CD4-positive, alpha-beta T cell (primary cell): Measurements from ENCODE around the gene OGDHL. TPM values are rescaled to one million over a fixed set of nuclear protein-coding genes. Genes with fewer than 3 reads are reported as not detected.

Experiments
- ATAC-seq: fragments of 200-7000 bp; cut with Tn5 transposase; one replicate; pipeline ENCODE4 v1.10.0; 2022; ENCODE audit warnings: mild to moderate bottlenecking; ENCODE audit not compliant: poor library complexity
- CTCF ChIA-PET: fragments of 350-600 bp; sonication (Branson Sonifier 250); formaldehyde crosslinking; loops from one replicate; lab custom pipeline; 2021; ENCODE audit warnings: antibody characterized with exemption, inconsistent platforms; lab: Charles Lee
- POLR2A ChIA-PET: fragments of 350-600 bp; sonication (Branson Sonifier 250); formaldehyde crosslinking; loops from one replicate; lab custom pipeline; 2021; ENCODE audit warnings: antibody characterized with exemption, inconsistent platforms; lab: Charles Lee
- DNase-seq, 14 experiments: peaks; one replicate each; pipeline ENCODE4 v3.0.0-alpha.2; 2013 to 2020; ENCODE audit warnings: mixed read lengths in 2 of 14
- H3K27ac ChIP-seq, 2 donors: one replicate each; pipeline versions ENCODE4 v1.5.1 to v1.7.0; 2013; ENCODE audit warnings: low read length in 2 of 2, low read depth in 1 of 2, mild to moderate bottlenecking in 1 of 2
- H3K27me3 ChIP-seq, 2 experiments: 1 replicate in 1 of 2; 2 replicates in 1 of 2; pipeline versions ENCODE4 v1.6.1 to v1.7.0; 2013; ENCODE audit warnings: low read length in 2 of 2, control low read depth in 1 of 2, mild to moderate bottlenecking in 1 of 2, moderate library complexity in 1 of 2; ENCODE audit not compliant: insufficient read depth in 2 of 2, control insufficient read depth in 1 of 2
- H3K36me3 ChIP-seq: one replicate; pipeline ENCODE4 v1.6.1; 2013; ENCODE audit warnings: low read length, control low read depth; ENCODE audit not compliant: insufficient read depth
- H3K4me1 ChIP-seq: one replicate; pipeline ENCODE4 v1.6.1; 2013; ENCODE audit warnings: low read length, control low read depth; ENCODE audit not compliant: insufficient read depth
- H3K4me3 ChIP-seq: one replicate; pipeline ENCODE4 v1.5.1; 2013; ENCODE audit warnings: mild to moderate bottlenecking, low read length, moderate library complexity
- H3K9me3 ChIP-seq, 2 experiments: 1 replicate in 1 of 2; 2 replicates in 1 of 2; pipeline versions ENCODE4 v1.6.1 to v1.7.0; 2013; ENCODE audit warnings: low read length in 2 of 2, mild to moderate bottlenecking in 2 of 2, control low read depth in 1 of 2, moderate library complexity in 1 of 2; ENCODE audit not compliant: control insufficient read depth in 1 of 2, insufficient read depth in 1 of 2
- H3K27ac Mint-ChIP-seq: one replicate; pipeline ENCODE4 v1.8.0; 2020; ENCODE audit warnings: mixed read lengths
- H3K27me3 Mint-ChIP-seq: one replicate; pipeline ENCODE4 v1.8.0; 2021; ENCODE audit warnings: mixed read lengths
- H3K36me3 Mint-ChIP-seq: one replicate; pipeline ENCODE4 v1.8.0; 2021; ENCODE audit warnings: low read depth, mixed read lengths
- H3K4me1 Mint-ChIP-seq: one replicate; pipeline ENCODE4 v1.8.0; 2021; ENCODE audit warnings: low read depth, mixed read lengths
- H3K4me3 Mint-ChIP-seq: one replicate; pipeline ENCODE4 v1.8.0; 2020; ENCODE audit warnings: mild to moderate bottlenecking, mixed read lengths
- H3K9me3 Mint-ChIP-seq: one replicate; pipeline ENCODE4 v1.8.0; 2020; ENCODE audit warnings: mixed read lengths
- CTCF ChIP-seq: fragments of 200-600 bp; IDR thresholded peaks from one replicate; pipeline ENCODE4 v1.8.0; 2022; ENCODE audit warnings: antibody characterized with exemption, mild to moderate bottlenecking
- intact Hi-C, 2 experiments: fragments of 100-400 bp; cut with DNase I in 1 of 2; cut with micrococcal nuclease in 1 of 2; formaldehyde crosslinking; loops; one replicate each; pipeline versions ENCODE4 v1.15.1 to v1.9.0; 2023 to 2025; cut with DNase I, micrococcal nuclease
- total RNA-seq, 174 experiments: library from RNA in 2 of 174; stranded (reverse) in 2 of 174; gene quantifications; one replicate each; pipeline ENCODE4 v1.2.3 and lab custom pipeline; 2021 to 2026

OGDHL gene
- total RNA-seq, 2 experiments from 2014 or later = not detected

GRCh38 chr10:49700211-49700610 lies 61.9 kb downstream of the OGDHL start:
- peaks cover 41% of the 10 kb centered on the region for H3K27me3 Mint-ChIP-seq
- no peaks in the 10 kb centered on the region for H3K4me1 Mint-ChIP-seq
- no peak overlapping the region for H3K27ac ChIP-seq
- peaks cover 2% of the 10 kb centered on the region for H3K9me3 Mint-ChIP-seq
- ATAC-seq (no peak), DNase-seq (no peak)
- H3K4me3 Mint-ChIP-seq = no peak overlapping the region
- ChIA-PET CTCF (no interaction called here), POLR2A (no interaction called here)
- no peak overlapping the region for H3K27ac Mint-ChIP-seq
- H3K4me3 ChIP-seq = no peak overlapping the region
- no peak for TF ChIP-seq CTCF
- peaks cover 0 to 5% of the 10 kb centered on the region in 2 experiments for H3K9me3 ChIP-seq
- intact Hi-C loops = no loop called here
- H3K4me1 ChIP-seq = no peaks in the 10 kb centered on the region
- H3K27me3 ChIP-seq = peaks cover 2 to 5% of the 10 kb centered on the region in 2 experiments
- no peaks in the 10 kb centered on the region for H3K36me3 Mint-ChIP-seq
- H3K36me3 ChIP-seq = no peaks in the 10 kb centered on the region

- no peak overlapping the region for H3K4me3 Mint-ChIP-seq
- no peaks in the 10 kb centered on the region for H3K4me1 Mint-ChIP-seq
- no peaks in the 10 kb centered on the region for H3K36me3 ChIP-seq
- H3K27me3 ChIP-seq = peaks cover 2 to 5% of the 10 kb centered on the region in 2 experiments
- H3K4me3 ChIP-seq = no peak overlapping the region
- H3K4me1 ChIP-seq = no peaks in the 10 kb centered on the region
- ChIA-PET CTCF (no interaction called here), POLR2A (no interaction called here)
- H3K9me3 Mint-ChIP-seq = peaks cover 2% of the 10 kb centered on the region
- DNase-seq (no peak), ATAC-seq (no peak)
- no peak for TF ChIP-seq CTCF
- intact Hi-C loops = no loop called here
- no peak overlapping the region for H3K27ac ChIP-seq
- H3K36me3 Mint-ChIP-seq = no peaks in the 10 kb centered on the region
- peaks cover 0 to 5% of the 10 kb centered on the region in 2 experiments for H3K9me3 ChIP-seq
- peaks cover 48% of the 10 kb centered on the region for H3K27me3 Mint-ChIP-seq
- H3K27ac Mint-ChIP-seq = no peak overlapping the region
Observed at GRCh38 chr10:49698679-49699078, 63.4 kb downstream of the OGDHL start.

- H3K4me1 ChIP-seq = no peaks in the 10 kb centered on the region
- ChIA-PET POLR2A (no interaction called here), CTCF (no interaction called here)
- no peaks in the 10 kb centered on the region for H3K4me1 Mint-ChIP-seq
- no peaks in the 10 kb centered on the region for H3K9me3 Mint-ChIP-seq
- no peak for TF ChIP-seq CTCF
- H3K36me3 ChIP-seq = no peaks in the 10 kb centered on the region
- H3K27me3 Mint-ChIP-seq = peaks cover 70% of the 10 kb centered on the region
- intact Hi-C loops = no loop called here
- peaks cover 0 to 3% of the 10 kb centered on the region in 2 experiments for H3K9me3 ChIP-seq
- H3K27ac ChIP-seq = no peak overlapping the region
- H3K27me3 ChIP-seq = peaks cover 2 to 18% of the 10 kb centered on the region in 2 experiments
- no peak overlapping the region for H3K27ac Mint-ChIP-seq
- ATAC-seq = no peak
- H3K4me3 Mint-ChIP-seq = no peak overlapping the region
- no peak for DNase-seq
- H3K4me3 ChIP-seq = no peak overlapping the region
- H3K36me3 Mint-ChIP-seq = no peaks in the 10 kb centered on the region
Observed at GRCh38 chr10:49696311-49696710, 65.8 kb downstream of the OGDHL start.
